Endodermal cell (in vitro differentiated cells): Measurements from ENCODE around the gene NDUFB11. TPM values are rescaled to one million over a fixed set of nuclear protein-coding genes. Genes with fewer than 3 reads are reported as not detected.

Source experiments
- DNase-seq: peaks from one replicate; pipeline ENCODE4 v3.0.0-alpha.2; 2017
- H3K27ac ChIP-seq: 2 replicates; pipeline ENCODE4 v1.5.1; 2013; ENCODE audit warnings: mild to moderate bottlenecking, low read depth, low read length, moderate library complexity
- H3K27me3 ChIP-seq: 2 replicates; pipeline ENCODE4 v1.6.1; 2013; ENCODE audit warnings: mild to moderate bottlenecking, low read length, moderate library complexity; ENCODE audit not compliant: insufficient read depth, control insufficient read depth, poor library complexity, severe bottlenecking
- H3K36me3 ChIP-seq: 2 replicates; pipeline ENCODE4 v1.7.0; 2013; ENCODE audit warnings: mild to moderate bottlenecking, low read length, moderate library complexity; ENCODE audit not compliant: control insufficient read depth, insufficient read depth
- H3K4me1 ChIP-seq: one replicate; pipeline ENCODE4 v1.7.0; 2013; ENCODE audit warnings: low read length; ENCODE audit not compliant: control insufficient read depth, insufficient read depth
- H3K4me3 ChIP-seq: 2 replicates; pipeline ENCODE4 v1.5.1; 2013; ENCODE audit warnings: mild to moderate bottlenecking, low read length, moderate library complexity
- H3K9ac ChIP-seq: 2 replicates; pipeline ENCODE4 v1.6.1; 2013; ENCODE audit warnings: mild to moderate bottlenecking, low read length, moderate library complexity; ENCODE audit not compliant: poor library complexity, severe bottlenecking; ENCODE audit errors: extremely low read depth
- H3K9me3 ChIP-seq: 2 replicates; pipeline ENCODE4 v1.6.1; 2013; ENCODE audit warnings: mild to moderate bottlenecking, low read length, moderate library complexity; ENCODE audit not compliant: control insufficient read depth
- H3K27ac Mint-ChIP-seq: 2 replicates; pipeline ENCODE4 v1.8.0; 2020; ENCODE audit warnings: mixed read lengths
- H3K27me3 Mint-ChIP-seq: 2 replicates; pipeline ENCODE4 v1.8.0; 2021; ENCODE audit warnings: mild to moderate bottlenecking, mixed read lengths; ENCODE audit not compliant: insufficient read depth
- H3K36me3 Mint-ChIP-seq: 2 replicates; pipeline ENCODE4 v1.8.0; 2020; ENCODE audit warnings: low read depth, mixed read lengths
- H3K4me1 Mint-ChIP-seq: 2 replicates; pipeline ENCODE4 v1.8.0; 2020; ENCODE audit warnings: mixed read lengths
- H3K4me3 Mint-ChIP-seq: 2 replicates; pipeline ENCODE4 v1.8.0; 2020; ENCODE audit warnings: mild to moderate bottlenecking, moderate library complexity, mixed read lengths
- H3K9me3 Mint-ChIP-seq: 2 replicates; pipeline ENCODE4 v1.8.0; 2020; ENCODE audit warnings: mild to moderate bottlenecking, mixed read lengths
- CTCF ChIP-seq: fragments of 200-600 bp; sonication (generic); conservative IDR thresholded peaks from 2 replicates; pipeline ENCODE4 v1.5.0; 2021; ENCODE audit warnings: antibody characterized with exemption, mild to moderate bottlenecking
- WGBS, 2 experiments: methylation state at CpG; one replicate each; pipeline versions ENCODE4 v1.1.5 to v1.1.7; 2013; ENCODE audit warnings: missing lambda C conversion rate in 2 of 2, mixed read lengths in 1 of 2; ENCODE audit not compliant: insufficient coverage in 1 of 2, insufficient read length in 1 of 2; 5-methylcytosine and 5-hydroxymethylcytosine counted together
- total RNA-seq, 2 donors: library from RNA; stranded (reverse); fragmentation: NEBNext Ultra II Directional in 1 of 2; extraction: Animal tissue kit (Norgen Biotek cat#: 25700) in 1 of 2; gene quantifications; 2 replicates in 1 of 2; 3 replicates in 1 of 2; pipeline ENCODE4 v1.2.1, GENCODE V29; 2021

Gene NDUFB11
- total RNA-seq, 2 donors from 2014 or later: 86.1 to 108 TPM

- Histone ChIP-seq H3K27me3 (no peaks in the 10 kb centered on the region), H3K9ac (no peak overlapping the region), H3K4me1 (no peaks in the 10 kb centered on the region), H3K27ac (no peak overlapping the region), H3K36me3 (peaks cover 15% of the 10 kb centered on the region), H3K9me3 (no peaks in the 10 kb centered on the region), H3K4me3 (no peak overlapping the region)
- WGBS, 2 experiments: 93 to 94% methylated on average over 3 to 12 of the region's 12 CpGs
- Mint-ChIP-seq H3K9me3 (peaks cover 61% of the 10 kb centered on the region), H3K27ac (no peak overlapping the region), H3K4me3 (no peak overlapping the region), H3K27me3 (no peaks in the 10 kb centered on the region), H3K36me3 (peaks cover 47% of the 10 kb centered on the region), H3K4me1 (no peaks in the 10 kb centered on the region)
- DNase-seq: no peak
- no peak for TF ChIP-seq CTCF
Measured at GRCh38 chrX:47174376-47174775, 29.9 kb upstream of the NDUFB11 start.

DNA sequence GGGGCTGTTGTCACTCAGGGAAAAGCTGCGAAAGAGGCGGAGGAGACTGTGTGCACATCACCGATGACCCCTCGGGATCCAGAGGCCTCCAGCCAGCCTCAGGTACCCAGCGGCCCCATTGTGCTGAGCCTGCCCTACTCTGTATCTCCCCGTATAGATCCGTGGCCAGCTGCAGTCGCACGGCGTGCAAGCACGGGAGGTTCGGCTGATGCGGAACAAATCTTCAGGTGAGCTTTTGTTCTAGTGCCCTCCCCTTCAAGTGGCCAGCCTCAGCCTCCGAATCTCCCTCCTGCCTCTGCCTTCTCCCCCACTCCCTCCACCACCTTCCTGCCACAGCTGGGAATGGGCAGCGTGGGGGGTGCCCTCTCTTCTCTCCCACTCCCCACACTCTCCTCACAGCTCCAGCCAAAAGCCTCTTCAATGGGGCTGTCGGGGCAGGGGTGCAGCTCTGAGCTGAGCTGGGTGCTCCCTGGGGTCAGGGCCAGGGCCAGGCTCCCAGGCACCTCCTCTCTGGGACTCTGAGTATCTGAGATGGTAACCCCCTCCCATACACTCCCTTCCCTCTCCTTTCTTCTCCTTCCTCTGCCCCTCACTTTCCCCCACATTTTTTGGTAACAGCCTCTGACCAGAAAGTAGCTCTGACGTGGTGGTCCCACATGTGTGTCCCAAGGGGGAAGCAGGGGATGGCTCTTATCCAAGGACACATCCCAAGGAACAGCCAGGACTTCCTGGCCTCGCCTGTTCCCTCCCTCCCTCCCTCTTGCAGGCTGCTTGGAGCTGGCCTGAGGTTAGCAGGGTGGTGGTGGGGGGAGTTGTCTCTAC is 28.7 kb upstream of the NDUFB11 start:
- TF ChIP-seq CTCF: no peak
- Mint-ChIP-seq H3K4me1 (no peaks in the 10 kb centered on the region), H3K9me3 (peaks cover 63% of the 10 kb centered on the region), H3K36me3 (peaks cover 45% of the 10 kb centered on the region), H3K4me3 (no peak overlapping the region), H3K27me3 (no peaks in the 10 kb centered on the region), H3K27ac (no peak overlapping the region)
- Histone ChIP-seq H3K27ac (no peak overlapping the region), H3K4me1 (no peaks in the 10 kb centered on the region), H3K27me3 (no peaks in the 10 kb centered on the region), H3K4me3 (no peak overlapping the region), H3K36me3 (peaks cover 15% of the 10 kb centered on the region), H3K9me3 (no peaks in the 10 kb centered on the region), H3K9ac (no peak overlapping the region)
- DNase-seq: no peak
- 90 to 95% methylated on average over 2 to 17 of the region's 18 CpGs for WGBS, 2 experiments

- Histone ChIP-seq H3K27ac (no peak overlapping the region), H3K9me3 (no peaks in the 10 kb centered on the region), H3K9ac (no peak overlapping the region), H3K4me1 (no peaks in the 10 kb centered on the region), H3K4me3 (no peak overlapping the region), H3K27me3 (no peaks in the 10 kb centered on the region), H3K36me3 (peaks cover 15% of the 10 kb centered on the region)
- TF ChIP-seq CTCF: no peak
- H3K9me3 Mint-ChIP-seq: peaks cover 63% of the 10 kb centered on the region
- H3K36me3 Mint-ChIP-seq: peaks cover 41% of the 10 kb centered on the region
- no peak overlapping the region for H3K4me3 Mint-ChIP-seq
- DNase-seq: no peak
- no peaks in the 10 kb centered on the region for H3K4me1 Mint-ChIP-seq
- no peaks in the 10 kb centered on the region for H3K27me3 Mint-ChIP-seq
- WGBS, 2 experiments: 97 to 100% methylated on average over 2 to 7 of the region's 7 CpGs
- no peak overlapping the region for H3K27ac Mint-ChIP-seq
Measured at GRCh38 chrX:47172549-47172948, 28.0 kb upstream of the NDUFB11 start.
